HPDE6-E6E7 (cell line): ENCODE data around the gene BAG3.
"Not testable (repeated sequence)": the region's sequence is repeated elsewhere in the genome, so short reads cannot be mapped to it uniquely, and the experiment has no call there.

ENCODE experiments used
- DNase-seq: peaks from one replicate; pipeline ENCODE4 v3.0.0; 2011; ENCODE audit warnings: missing footprints; ENCODE audit errors: extremely low spot score

The BAG3 gene

GRCh38 chr10:119640875-119641526, 10.2 kb upstream of the BAG3 start:
- no peak for DNase-seq

DNA sequence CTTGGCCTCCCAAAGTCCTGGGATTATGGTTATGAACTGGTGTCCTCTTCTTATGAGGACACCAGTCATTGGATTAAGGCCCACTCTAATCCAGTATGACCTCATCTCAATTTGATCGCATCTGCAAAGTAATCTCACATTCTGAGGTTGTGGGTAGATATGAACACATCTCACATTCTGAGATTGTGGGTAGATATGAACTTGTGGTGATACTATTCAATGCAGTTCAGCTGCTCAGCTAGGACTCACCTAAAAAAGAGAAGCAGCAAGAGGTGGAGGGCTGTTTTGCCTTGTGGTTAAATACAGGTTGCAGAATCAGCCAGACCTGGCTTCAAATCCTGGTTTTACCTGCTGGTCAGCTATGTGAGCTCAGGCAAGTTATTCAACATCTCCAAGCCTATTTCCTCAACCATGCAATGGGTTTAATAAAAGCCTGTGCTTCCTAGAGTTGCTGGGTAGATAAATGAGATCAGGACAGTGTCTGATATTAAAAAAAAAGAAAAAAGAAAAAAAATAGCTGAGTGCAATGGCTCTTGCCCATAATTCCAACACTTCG, 8.5 kb upstream of the BAG3 start:
- DNase-seq: no peak

GRCh38 chr10:119643306-119644204, 7.6 kb upstream of the BAG3 start:
- no peak for DNase-seq

DNA sequence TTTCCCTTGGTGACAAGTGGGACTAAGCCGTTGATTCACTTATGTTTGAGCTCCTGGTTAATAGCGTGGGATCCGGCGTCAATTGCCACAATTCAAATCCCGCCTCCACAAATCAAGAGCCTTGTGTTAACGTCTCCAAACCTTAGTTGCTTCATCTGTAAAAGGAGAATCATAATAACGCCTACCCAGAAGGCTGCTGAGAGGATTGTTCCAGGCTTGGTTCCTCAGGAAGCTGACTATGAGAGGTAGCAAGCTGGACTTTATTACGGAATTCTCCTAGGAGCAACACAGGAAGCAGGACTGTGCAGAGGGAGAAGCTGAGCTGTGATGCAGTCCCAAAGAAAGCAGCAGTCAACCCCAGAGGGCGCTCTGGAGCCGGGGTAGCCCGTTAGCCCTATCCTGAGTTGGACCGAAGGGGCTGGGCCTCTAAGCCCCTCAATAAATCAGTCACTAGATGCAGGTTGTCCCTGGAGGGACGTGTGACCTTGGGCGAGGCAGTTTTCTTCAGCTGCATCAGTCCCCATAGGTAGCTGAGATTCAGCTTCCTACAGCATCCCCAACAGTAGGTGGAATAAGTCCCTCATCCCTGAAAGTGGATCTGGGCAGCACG, 6.9 kb upstream of the BAG3 start:
- no peak for DNase-seq

- DNase-seq: no peak
Measured at GRCh38 chr10:119644994-119645393, 6.2 kb upstream of the BAG3 start.

- no peak for DNase-seq
Measured at GRCh38 chr10:119650062-119650461, 1.1 kb upstream of the BAG3 start.

GRCh38 chr10:119651514-119652360, 557 bp downstream of the BAG3 start:
- DNase-seq: no peak

GRCh38 chr10:119652361-119652730, 1.2 kb downstream of the BAG3 start:
- DNase-seq: no peak

GRCh38 chr10:119653209-119653608, 2.0 kb downstream of the BAG3 start:
- no peak for DNase-seq

- no peak for DNase-seq
Measured at GRCh38 chr10:119653916-119654315, 2.7 kb downstream of the BAG3 start.

- no peak for DNase-seq
Measured at GRCh38 chr10:119654540-119654939, 3.4 kb downstream of the BAG3 start.

- DNase-seq: no peak
Measured at GRCh38 chr10:119655566-119656001, 4.4 kb downstream of the BAG3 start.

DNA sequence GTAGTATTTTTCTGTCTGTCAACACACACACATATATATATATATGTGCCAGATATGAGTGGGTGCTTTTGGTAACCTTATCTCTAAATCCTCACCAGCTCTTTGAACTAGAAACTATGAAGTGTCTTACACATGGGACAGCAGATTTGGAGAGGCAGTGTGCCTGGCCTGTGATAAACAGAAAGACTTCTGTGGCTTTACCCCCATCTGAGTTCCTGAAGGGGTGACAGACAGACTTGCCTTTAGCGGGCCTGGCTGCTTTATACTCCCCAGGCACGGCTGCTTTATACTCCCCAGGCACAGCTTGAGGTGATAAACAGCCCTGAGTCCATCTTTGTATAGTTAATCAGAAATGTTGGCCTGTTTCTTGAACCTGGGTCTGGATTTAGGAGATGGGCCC, 5.6 kb downstream of the BAG3 start:
- DNase-seq: no peak

DNA sequence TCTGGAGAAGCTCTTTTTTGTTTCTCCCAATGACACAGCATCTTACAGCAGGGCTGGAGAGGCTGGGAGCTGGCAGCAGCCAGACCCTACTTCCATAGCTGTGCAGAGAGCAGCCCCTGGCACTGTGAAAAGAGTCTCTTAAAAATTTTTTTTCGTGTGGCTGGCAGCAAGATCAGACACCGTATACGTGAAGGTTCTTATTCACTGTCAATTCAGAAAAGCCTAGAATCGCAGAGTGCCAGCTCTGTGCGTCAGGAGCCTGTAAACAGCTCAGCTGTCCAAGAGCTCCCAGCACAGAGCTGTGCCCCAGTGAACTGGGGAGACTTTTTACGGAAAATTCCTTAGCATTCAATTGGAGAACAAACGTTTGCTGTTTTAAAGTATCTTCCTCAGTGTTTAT, 6.5 kb downstream of the BAG3 start:
- no peak for DNase-seq

- peak; percentile 91 for DNase-seq
Measured at GRCh38 chr10:119658274-119658673, 7.1 kb downstream of the BAG3 start.

GRCh38 chr10:119659951-119660350, 8.8 kb downstream of the BAG3 start:
- no peak for DNase-seq

DNA sequence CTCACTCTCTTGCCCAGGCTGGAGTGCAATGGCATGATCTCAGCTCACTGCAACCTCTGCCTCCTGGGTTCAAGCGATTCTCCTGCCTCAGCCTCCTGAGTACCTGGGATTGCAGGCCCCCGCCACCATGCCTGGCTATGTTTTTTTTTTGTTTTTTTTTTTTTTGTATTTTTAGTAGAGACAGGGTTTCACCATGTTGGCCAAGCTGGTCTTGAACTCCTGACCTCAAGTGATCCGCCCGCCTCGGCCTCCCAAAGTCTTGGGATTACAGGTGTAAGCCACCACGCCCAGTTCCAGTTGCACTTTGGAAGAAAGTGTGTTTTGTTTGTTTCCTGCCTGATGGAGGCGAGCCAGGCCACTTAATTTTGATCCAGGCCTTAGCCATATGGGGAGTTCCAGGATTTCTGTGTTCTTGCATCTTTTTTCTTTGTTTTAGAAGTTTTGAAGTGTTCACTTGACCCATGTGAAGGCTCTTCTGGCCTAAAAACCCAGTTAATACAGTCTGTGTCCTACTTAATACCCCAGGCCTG, 11.0 kb downstream of the BAG3 start:
- not testable (repeated sequence) for DNase-seq

GRCh38 chr10:119663866-119664698, 12.9 kb downstream of the BAG3 start:
- no peak for DNase-seq

GRCh38 chr10:119665901-119666708, 14.9 kb downstream of the BAG3 start:
- DNase-seq: no peak

DNA sequence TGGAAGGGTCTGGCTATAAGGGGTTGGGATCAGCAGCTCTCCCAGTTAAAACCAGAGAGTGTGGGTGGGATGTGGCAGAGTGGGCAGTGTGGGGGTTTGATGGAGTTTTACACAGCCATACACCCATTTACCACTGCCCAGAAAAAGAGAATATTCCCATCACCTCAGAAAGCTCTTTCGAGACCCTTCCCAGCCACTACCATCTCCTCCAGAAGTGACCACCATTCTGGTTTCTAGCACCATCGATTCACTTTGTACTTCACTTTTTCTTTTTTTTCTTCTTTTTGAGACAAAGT, 15.5 kb downstream of the BAG3 start:
- DNase-seq: no peak
